COLO829 (cell line): ENCODE data around the gene EML5.
"Not testable (repeated sequence)": the region's sequence is repeated elsewhere in the genome, so short reads cannot be mapped to it uniquely, and the experiment has no call there.

Experiments used
- DNase-seq: peaks from one replicate; pipeline ENCODE4 v3.0.0; 2012; ENCODE audit warnings: low spot score

The EML5 gene

DNA sequence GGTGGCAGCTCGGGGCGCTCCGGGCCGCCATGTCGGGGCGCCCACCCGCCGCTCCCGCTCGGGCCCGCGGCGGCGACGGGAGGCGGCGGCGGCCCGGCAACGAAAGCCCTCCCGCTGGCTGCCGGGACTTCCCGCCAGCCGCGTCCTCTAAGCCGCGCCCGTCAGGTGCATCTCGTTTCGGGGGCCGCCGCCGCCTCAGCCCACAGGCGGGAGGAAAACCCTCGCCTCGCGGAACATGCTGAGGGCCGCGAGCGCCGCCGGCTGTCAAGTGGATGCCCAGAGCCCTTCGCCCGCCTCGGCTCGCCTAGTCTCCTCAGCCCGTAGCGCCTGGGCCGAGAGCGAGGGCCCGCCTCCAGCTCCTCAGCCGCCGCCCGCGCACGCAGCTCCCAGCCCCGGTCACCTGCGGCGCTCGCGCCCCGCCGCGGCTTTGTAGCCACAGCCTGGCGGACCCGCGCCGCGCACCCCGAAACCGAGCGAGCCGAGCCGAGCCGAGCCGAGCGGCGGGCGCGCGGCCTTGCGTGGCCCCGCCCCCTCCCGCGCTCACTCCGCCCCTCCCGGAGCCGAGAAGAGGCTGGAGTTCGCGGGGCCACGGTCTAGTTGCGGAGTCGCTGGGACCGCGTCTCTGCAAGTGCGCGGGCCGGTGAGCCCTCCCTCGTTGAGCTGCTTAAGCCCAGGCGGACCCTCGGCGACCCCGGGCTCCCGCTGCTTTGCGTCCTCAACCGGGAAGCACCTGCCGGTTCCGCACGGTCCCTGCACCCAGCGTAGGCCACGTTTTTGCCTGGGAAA, at the start of gene EML5:
TSS of gene EML5 (minus strand) at position 481 of the 786 bp plus-strand sequence. CDS start at position 31, 450 bp downstream.
- DNase-seq = no peak

DNA sequence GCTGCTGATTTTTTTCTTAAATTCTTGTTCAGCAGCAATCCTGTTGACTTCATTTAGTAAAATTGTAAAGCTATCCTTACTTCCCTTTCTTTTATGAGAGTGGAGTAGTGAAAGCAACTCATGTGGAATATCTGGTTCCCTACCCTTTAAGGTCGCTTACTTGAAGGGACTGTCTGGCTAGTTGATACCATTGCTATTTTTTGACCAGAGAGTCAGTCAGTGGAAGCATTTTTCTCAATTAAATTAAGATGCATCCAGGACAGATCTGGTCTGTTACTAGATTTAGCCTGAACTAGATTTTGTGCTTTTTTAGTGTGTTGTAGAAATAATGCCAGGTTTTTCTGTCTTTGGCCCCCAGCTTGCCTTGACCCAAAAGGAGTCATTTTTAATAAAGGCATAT, 49.7 kb upstream of the EML5 start:
- DNase-seq = no peak

DNA sequence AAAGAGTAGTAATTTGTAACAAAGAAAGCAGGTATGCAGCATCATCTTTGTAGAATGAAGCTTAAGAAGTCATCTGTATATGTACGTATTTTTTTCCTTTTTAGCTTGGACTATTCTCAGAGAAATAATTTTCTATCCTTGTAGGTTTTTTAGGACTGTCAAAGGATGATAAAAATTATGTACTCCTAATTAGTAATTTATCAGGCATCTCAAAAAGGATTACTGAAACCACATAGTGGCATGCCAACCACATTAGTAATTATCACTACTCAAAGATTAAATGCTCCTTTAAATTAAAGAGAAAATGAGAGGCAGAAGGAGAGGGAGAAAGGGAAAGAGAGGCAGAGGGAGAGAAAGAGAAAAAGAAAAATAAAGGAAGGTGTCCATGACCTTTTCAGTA, 49.0 kb upstream of the EML5 start:
- DNase-seq = no peak

DNA sequence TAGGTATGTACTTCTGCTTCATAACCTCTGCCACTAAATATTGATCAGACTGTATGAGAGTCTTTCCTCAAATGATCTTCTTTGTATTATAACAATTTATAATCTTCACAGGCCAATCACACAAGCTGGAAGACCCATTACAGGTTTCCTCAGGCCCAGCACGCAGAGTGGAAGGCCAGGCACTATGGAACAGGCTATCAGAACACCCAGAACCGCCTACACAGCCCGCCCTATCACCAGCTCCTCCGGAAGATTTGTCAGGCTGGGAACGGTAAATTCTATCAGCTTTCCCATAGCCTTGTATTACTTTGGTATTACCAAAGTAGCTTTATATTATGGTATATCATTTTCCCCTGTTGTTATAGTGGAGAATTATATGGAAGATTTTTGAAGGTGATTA, 48.2 kb upstream of the EML5 start:
- no peak for DNase-seq

DNA sequence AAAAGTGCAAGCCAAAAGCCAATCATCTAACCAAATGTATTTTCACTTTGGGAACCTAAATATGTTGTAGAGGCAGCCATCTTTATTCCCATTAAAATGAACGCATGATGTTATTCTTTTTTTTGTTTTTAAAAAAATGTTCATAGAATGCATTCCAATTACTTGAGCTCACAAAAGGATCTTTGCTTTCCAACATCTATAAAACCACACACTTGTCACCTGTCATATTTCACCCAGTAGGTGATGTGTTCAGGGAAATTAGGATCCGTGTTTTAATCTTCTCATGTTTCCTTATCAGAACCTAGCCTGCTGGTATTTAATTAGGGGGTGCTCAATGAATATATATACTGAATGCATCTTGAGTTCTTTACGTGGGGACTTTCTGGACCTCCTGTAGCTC, 45.3 kb upstream of the EML5 start:
- no peak for DNase-seq

DNA sequence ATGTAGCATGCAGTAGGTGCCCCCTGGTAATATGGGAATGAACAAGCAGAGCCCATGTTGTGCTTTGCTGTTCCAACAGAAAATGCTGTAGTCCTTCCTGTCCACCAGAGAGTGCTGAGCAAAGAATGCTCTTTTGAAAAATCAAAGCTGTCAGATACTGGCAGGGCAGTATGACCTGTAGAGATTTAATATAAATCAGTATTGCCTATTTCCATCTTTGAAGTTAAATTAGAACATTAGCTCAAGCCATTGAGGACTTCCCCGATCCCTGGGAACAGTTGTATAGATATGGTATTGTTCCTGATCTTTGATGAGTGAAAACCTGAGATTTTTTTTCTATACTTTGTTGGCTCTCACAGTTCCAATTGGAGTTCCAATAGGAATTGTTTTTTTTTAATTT, 44.7 kb upstream of the EML5 start:
- DNase-seq = no peak

DNA sequence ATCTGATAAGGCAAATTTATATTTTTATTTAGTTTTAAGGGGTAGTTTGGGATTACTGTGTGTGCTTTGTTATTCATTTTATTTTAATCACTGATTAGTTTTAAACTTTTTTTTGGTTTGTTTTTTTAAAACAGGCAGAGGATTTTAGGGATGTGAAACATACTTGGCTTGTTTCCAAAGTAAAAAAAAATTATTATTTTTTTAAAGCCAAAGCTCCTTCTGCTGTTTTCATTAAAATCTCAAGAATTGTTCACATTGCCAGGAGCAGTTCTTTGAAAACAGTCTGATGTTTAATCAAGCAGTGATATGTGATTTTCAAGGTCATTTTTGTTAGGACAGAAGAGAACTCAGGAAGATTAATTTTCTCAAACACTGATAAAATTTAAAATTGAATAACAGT, 42.9 kb upstream of the EML5 start:
- no peak for DNase-seq

DNA sequence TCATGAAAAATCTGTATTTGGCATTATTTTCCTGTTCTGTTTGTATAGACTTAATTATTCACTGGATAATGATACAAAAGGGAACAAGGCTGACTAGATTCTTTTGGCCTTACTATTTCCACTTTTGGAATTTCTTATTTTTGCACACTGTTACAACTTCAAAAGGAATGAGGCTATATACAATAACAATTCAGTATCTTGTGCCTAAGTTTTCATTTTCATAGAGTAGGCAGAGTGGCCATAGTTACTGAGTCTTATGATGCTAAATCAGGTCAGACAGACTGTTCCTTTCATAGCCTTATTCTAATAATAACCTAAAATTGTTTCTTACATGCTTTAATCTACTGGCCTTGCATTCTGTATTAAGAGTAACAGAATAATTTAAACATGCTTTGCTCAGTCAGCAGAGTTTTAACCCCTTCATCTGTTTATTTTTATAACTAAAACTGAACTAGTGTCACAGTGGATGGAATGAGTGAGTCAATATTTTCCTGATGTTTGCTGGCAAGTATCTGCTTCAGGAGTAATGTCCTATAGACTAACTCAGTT, 42.2 kb upstream of the EML5 start:
- DNase-seq = peak; percentile 68

DNA sequence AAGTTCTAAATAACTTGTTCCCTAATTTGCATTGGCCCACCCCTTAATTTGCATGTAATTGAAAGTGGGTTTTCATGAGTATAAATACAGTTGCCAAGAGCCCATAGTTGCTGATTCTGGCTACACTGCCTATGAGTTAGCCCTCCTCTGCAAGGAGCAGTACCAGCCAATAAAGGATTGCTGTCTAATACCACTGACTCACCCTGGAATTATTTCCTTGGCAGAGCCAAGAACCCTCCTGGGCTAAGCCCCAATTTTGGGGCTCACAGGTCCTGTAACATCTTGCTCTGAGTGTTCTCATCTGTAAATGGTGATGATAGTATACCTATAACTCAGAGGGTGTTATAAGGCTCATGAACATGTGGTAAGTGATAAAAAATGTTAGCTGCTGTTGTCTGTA, 38.5 kb upstream of the EML5 start:
- no peak for DNase-seq

DNA sequence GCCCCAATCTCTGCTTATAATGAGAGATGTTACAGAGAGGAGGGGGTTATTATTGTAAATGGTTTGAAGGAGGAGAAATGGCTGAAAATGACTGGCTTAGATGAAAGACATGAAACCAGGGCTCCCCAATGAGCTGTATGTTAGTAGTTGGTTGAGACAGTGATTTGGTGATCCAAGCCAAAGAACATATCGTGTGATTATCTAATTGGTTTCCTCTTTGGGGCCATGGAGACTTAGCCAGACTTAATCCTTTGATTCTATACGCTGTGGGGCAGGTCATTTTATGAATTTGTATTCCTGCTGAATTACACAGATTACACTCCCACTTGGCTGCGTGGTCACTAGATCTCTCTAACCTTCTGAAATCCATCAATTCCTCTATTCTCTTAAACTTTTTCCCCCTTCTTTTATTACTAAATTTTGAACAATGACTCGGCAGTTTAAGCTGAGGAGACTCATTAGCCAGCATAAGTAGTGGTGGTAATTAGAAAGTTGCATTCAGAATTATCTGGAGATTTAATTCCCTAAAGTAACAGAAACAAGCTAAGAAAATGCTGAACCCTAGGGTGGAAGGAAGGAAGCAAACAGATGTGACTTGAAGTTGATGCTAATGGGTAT, 37.0 kb upstream of the EML5 start:
- no peak for DNase-seq

DNA sequence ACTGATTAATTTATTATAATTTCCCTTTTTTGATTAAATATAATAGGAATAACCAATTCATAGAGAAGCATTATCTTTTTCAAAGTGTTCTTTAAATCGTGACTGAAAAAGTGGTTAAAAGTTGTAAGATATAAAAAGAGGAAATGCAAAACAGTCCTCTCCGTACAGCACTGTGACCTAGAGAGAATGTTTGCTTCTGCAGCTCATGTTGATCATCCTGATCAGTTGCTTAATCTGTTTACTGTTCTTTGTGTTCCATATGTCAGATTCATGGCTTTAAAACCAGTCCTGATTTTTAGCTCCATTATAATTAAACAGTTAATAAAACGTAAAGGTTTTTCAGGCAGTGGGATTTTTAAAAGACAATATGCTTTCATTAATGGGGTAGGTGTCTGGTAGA, 36.4 kb upstream of the EML5 start:
- no peak for DNase-seq

DNA sequence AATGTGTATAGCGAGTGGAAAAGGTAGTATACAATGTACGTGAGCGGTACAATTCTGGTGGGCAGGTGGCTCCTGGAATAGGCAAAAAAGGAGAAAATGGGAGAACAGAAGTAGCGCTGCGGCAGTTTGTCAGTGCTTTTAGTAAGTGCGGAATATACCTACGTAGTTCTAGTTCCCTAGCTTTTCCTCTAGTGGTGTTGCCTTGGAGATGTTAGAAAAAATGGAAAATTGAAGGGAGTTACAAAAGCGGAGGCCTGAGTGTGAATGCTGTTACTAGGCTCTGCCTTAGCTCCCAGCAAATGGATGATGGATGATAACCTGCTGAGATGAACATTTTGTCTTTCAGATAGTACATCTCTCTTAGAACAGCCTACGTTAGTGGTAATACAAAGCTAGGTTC, 32.8 kb upstream of the EML5 start:
- DNase-seq = no peak

DNA sequence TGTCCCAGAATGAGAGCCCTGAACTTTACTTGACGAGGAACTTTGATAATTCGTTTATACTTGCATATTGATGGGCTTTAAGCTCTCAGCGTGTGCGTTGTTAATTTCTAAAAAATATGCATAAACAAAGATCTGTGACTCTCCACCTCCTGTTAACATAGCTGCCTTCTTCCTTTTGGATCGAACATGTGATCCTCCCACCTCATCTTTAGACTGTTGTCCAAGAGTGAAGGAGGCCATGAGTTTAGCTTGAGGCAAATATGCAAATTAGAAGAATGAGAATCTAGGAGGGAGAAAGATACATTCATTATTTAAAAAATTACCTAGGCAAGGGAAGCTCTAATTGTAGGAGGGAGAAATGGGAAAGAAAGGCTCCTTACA, 32.3 kb upstream of the EML5 start:
- peak; percentile 40 for DNase-seq

DNA sequence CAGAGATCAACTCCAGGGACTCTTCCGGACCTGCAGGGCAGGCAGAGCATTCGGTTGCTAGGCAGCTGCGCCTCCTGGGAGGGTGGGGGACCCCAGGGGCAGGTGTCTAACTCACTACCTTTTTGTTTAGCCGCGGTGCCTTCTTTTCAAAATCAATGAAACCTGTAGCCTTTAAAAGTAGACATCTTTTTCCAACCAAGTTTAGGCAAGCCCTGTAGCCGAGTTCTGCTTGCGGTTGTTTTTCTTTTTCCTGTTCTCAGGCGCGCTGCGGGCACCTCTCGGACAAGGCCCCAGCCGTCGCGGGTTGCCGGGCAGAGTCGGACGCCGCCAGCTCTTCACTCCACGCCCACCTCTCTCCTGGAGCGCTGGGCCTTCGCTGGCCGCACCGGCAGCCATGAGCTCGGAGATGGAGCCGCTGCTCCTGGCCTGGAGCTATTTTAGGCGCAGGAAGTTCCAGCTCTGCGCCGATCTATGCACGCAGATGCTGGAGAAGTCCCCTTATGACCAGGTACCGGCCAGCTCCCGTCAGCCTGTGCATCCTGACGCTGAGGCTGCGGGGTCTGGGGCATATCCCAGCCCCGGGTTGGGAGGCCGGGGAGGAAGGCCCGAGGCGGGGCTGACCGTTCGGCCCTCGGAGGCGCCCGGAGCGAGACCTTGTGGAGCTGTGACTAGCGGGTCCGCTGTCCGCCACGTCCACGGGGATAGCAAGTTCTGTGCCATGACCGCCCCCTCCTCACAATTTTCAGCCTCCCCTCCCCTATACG, 31.7 kb upstream of the EML5 start, which contains the start of gene TTC8:
TSS of gene TTC8 (plus strand) at position 338 of the 764 bp plus-strand sequence. CDS start at position 395, 57 bp downstream.
- DNase-seq = peak; percentile 71

DNA sequence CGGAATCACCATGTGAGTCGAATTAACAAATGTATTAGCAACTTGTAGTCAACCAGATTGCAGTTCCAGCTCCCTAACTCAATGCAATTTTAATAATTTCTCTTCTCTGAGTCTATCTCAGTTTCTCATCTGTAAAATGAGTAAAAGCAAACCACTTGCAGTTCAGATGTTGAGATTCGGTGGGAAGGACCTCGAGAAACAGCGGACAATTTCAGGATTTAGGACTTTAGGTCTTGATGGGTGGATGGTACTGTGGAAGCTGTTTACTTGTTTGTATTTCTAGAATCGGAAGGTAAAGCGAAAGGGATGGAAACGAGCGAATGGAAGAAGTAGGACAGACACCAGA, 31.2 kb upstream of the EML5 start:
- no peak for DNase-seq

DNA sequence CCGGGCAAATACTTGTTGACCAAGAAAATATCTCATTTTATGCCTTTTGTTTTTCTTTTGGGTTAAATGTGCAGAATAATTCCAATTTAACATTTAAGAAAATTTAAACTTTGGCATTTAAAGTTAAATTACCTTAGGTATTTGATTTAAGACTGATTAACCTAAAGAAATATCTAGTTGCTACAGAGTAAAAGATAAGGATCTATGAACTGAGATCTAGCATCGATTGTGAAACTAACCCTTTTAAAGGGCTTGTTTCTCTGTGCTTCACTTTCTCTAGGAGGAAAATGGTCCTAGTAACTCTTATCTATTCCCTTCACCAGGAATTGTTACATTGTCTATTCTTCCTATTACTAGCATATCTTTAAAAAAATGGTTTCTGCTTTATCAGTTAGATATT, 29.1 kb upstream of the EML5 start:
- DNase-seq = no peak

DNA sequence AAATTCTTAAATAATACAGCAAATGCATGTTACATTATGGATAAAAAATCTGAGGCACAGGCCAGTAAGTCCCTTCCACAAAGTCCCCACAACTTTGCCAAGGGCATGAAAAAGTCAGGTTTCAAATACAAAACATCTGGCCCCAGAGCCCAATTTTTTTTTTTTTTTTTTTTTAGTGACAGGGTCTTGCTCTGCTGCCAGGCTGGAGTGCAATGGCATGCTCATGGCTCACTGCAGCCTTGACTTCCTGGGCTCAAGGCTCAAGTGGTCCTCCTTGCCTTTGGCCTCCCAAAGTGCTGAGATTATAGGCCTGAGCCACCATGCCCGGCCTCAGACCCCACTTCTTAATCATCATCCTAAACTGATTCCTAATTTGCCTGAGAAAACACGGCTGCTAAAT, 28.6 kb upstream of the EML5 start:
- DNase-seq = no peak

DNA sequence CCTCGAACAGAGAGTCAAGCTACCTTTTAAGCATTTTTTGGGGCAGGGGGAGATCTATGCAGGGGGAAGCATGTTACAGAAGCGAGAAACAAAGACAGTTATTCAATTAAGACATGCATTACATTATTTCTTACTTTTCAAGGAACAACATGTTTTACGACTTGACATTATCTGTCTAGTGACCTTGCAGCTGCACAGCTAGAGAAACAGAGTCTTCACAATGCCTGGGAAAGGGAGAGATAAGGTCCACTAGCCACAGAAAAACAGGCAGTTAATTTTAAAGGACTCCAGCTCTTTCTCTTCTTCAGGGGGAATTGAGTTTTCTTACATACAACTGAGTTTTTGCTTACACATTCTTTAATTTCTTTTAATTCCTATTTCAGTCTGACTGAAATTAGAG, 26.9 kb upstream of the EML5 start:
- not testable (repeated sequence) for DNase-seq

DNA sequence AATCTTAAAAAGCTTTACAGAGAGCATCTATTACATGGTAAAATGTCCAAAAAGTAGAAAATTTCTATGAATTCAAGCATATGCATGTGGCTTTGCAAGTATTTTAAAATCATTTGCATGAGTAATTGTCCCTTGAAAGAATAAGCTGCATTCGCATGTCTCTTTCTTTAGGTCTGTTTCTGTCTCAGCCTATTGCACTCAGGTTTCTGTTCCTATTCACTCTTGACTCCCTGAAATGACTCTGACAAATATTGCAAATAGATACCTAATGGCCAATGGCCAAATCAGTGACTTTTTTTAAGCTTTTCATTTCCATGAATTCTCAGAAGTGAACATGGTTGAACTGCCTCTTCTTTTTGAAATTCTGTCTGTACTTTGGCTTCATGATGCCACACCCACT, 25.3 kb upstream of the EML5 start:
- DNase-seq = no peak

DNA sequence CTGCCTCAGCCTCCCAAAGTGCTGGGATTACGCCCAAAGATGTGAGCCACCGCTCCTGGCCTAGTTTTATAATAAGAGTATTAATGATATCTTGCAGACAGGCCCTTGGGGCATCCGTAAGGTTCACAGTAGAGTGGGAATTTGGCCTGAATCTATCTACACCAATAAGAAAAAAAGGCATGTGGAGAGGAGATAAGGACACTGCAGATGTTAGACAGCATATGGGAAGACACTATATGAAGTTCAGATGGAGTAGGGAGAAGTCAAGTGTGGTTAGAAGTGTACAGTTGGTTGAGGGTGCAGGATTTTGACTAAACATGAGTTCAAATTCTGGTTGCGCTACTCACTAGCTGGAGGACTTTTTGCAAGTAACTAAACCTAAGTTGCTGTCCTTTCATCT, 23.2 kb upstream of the EML5 start:
- DNase-seq = no peak

DNA sequence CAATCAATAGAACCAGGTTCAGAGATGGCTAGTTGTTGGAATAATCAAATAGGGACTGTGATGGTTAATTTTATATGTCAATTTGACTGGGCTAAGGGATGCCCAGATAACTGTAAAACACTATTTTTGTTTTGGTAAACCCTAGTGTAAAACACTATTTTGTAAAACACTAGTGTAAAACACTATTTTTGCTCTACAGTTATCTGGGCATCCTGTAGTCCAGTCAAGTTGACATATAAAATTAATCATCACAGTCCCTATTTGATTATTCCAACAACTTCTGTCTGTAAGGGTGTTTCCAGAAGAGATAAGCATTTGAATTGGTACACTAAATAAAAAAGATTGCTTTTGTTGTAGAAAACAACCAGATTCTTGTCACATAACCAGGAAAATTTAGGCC, 15.6 kb upstream of the EML5 start:
- DNase-seq = no peak

DNA sequence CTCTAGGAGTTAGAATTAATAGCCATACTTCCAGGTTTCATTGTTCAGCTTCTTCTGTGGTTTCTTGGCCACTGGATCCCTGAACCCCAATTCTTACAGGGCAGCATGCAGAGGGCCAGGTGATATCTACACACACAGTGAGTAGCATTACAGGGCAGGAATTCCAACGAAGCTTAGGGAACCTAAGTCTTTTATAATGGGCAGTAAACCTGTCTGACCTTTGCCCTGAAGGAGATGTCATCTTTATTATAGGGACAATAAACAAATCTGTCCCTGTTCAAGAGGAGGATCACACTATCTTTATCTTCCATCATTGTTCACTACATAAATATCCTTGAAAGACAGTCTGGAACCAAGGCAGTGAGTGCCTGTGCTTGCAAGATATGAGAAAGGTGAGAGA, 11.7 kb upstream of the EML5 start:
- DNase-seq = no peak

DNA sequence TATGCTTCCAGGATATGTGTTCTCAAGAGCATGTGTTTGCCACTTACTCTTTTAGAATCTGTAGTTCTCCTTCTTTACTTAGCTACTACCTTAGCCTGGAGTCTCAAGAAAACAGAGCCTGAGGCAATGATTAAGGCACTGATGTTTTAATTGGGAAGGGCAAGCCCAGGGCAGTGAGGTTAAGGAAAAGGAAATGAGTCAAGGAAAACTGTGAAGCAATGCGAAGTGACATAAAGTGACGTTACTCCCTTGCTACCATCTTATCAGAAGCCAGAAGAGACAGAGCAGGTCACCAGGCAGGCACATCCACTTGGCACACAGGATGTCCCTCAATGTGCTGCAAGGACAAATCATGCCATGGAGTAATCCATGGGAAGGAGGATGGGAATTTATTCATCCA, 11.3 kb upstream of the EML5 start:
- no peak for DNase-seq
